Right lobe of liver (tissue), 4 donors: Measurements from ENCODE around the gene NCKAP5.

Experiments
- CTCF ChIP-seq, 4 donors: fragments of 200-600 bp in 3 of 4; fragments of 450-650 bp in 1 of 4; IDR thresholded peaks; one replicate each; pipeline versions ENCODE4 v1.5.1 to v1.8.0; 2016 to 2022; ENCODE audit warnings: antibody characterized with exemption in 4 of 4, mild to moderate bottlenecking in 2 of 4
- POLR2A ChIP-seq: fragments of 450-650 bp; IDR thresholded peaks from one replicate; pipeline ENCODE4 v1.6.1; 2017; ENCODE audit warnings: antibody characterized with exemption, mild to moderate bottlenecking
- donor health status: DM: no; HTN: no; CAD: no.
- donor health status: DM: no; HTN: no; CAD: no.
- donor health status: DM: no; HTN: yes; CAD: no.

GRCh38 chr2:133413863-133414262 lies 154.4 kb downstream of the NCKAP5 start:
- TF ChIP-seq POLR2A (no peak), CTCF (IDR thresholded peaks at IDR 0.05) (no peak)
